NCI-H748 (cell line): ENCODE data around the gene WDR88.
A peak's percentile ranks its signal among the peaks of the same experiment; 100 is the strongest.
"Not testable (repeated sequence)": the region's sequence is repeated elsewhere in the genome, so short reads cannot be mapped to it uniquely, and the experiment has no call there.

Experiments used
- DNase-seq: peaks from one replicate; lab custom pipeline; 2025; ENCODE audit not compliant: unreplicated experiment; lab: John Stamatoyannopoulos, UW

WDR88 gene

GRCh38 chr19:33167438-33167837 lies 35.5 kb downstream of the WDR88 start:
- no peak for DNase-seq

DNA sequence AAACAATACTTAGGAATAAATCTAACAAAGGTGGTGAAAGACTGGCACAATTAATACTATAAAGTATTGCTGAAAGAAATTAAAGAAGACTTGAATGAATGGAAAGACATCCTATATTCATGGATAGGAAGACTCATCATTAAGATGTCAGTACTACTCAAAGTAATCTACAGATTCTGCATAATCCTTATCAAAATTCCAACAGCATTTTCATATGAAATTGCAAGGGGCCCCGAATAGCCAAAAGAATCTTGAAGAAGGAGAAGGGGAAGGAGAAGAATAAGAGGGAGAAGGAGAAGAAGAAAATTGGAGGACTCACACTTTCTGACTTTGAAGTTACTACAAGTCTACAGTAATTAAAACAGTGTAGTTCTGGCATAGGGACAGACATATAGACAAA lies 36.6 kb downstream of the WDR88 start:
- no peak for DNase-seq

DNA sequence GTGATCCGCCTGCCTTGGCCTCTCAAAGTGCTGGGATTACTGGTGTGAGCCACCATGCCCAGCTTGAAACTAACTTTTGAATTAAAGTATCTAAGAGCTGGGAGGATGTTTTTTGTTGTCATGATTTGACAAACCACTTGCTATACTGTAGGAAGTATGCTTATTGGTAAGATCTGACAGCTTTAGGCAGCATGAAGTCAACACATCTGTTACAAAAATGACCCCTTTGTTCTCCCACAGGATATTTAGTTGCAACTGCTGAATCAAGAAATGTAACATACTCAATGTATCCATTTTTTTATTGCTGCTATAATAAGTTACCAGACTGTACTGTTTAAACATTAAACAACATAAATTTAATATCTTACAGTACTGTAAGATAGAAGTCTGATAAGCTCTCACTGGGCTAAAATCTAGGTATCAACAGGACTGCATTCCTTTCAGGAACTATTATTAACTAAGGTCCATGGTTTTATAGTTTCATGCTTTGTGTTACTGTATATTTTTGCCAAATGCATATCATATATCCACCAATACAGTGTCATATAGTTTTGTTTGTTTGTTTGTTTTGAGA lies 39.4 kb downstream of the WDR88 start:
- DNase-seq: no peak

DNA sequence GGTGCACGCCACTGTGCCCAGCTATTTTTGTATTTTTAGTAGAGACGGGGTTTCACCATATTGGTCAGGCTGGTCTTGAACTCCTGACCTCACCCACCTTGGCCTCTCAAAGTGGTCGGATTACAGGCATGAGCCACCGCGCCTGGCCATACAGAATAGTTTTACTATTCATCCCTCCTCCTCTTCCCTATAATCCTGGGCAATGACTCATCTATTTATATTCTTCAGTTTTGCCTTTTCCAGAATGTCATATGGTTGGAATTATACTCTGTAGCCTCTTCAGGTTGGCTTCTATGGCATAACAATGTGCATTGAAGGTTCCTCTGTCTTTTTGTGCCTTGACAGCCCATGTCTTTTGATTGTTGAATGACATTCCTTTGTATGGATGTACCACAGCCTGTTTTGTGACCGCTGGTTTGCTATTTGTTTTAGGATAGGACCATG lies 40.0 kb downstream of the WDR88 start:
- no peak for DNase-seq

GRCh38 chr19:33174186-33174585 lies 42.3 kb downstream of the WDR88 start:
- no peak for DNase-seq

DNA sequence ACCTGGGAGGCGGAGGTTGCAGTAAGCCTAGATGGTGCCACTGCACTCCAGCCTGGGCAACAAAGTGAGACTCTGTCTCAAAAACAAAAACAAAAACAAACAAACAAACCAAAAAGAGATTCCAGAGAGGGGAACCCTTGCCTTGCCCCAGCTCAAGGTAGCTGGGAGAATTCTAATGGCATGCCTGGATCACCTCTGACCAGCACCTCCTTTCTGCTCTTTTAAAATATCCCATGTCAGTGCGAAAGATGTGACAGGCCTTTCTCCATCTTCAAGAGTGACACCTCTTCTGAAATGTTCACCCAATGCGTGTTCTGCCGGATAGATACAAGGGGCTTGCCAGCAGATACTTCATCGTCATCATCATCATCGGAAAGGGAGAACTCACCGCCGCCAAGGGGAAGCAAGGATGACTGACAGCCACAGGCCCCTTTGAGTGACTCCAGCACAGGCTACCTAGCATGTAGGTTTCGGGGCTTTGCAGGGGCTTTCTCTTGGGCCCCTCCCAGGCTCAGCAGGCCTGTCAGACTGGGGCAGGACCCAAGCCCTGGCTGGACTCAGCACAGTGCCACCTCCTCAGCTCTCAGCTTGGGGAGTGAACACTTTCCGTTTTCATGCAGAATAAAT lies 43.4 kb downstream of the WDR88 start:
- no peak for DNase-seq

DNA sequence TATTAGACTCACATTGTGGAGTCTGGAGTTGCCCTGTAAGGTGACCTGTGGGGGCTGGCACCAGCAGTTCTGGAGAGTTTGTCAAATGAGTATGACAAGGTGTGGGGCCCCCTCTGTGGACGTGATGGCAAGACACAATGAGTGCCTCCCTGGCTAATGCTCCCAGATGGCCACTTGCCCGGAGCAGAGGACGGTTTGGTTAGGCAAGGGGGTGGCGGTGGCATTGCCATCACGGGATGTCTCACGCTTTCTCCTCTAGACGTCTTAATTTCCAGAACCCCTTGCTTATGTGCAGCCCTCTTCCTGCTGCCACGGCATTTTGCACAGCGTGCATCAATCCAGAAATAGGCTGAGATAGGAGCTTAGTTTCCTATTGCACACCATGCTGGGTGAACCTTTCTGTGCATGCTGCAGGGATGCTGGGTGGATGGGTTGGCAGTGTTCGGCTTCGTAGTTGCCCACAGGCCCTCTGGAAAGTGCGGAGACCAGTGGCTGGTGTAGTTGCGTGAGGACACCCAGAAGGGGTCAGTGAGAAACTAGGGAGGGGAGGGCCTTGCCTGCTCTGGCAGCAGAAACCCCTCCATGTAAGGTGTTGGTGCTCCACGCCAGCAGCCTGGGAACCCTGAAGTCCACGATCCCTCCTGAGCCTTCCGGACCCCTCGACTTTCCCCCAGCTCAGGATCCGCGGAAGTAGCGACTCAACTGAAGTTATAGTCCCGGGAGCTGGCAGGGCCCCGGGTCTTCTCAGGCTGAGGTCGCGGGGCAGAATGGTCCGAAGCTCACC lies 44.2 kb downstream of the WDR88 start:
- peak; percentile 72 for DNase-seq

DNA sequence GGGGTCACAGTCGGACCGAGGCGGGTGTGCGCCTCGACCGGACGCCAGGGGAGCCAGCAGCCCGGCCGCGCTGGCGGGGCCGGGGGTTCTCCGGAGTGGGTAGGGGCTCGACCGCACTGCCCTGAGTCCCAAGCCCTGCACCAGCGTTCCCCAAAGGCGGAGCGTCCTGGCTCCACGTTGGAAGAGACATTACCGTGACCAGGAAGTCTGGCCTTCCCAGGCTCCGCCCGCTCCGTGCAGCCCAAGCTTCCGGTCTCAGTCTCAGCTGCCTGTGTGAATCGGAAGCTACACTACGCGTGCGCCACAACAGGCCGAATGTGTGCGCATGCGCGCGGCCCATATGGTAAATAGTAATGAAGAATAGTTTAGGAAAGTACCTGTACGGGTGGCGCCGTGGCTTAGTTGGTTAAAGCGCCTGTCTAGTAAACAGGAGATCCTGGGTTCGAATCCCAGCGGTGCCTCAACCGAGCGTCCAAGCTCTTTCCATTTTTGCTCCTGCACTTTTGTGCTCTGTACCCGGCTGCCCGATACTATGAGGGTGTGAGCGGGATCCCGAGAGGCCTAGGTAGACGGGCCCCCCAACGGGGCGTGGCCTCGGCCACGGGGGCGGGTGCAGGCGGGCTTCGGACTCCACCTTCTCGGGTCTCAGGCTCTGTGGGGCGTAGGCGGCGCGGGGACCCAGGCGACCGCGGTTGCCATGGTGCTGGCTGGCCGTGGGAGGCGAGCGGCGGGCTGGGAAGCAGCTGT lies 44.9 kb downstream of the WDR88 start:
- peak; percentile 100 for DNase-seq

- DNase-seq: peak; percentile 85
Measured at GRCh38 chr19:33177417-33177979, 45.6 kb downstream of the WDR88 start.

DNA sequence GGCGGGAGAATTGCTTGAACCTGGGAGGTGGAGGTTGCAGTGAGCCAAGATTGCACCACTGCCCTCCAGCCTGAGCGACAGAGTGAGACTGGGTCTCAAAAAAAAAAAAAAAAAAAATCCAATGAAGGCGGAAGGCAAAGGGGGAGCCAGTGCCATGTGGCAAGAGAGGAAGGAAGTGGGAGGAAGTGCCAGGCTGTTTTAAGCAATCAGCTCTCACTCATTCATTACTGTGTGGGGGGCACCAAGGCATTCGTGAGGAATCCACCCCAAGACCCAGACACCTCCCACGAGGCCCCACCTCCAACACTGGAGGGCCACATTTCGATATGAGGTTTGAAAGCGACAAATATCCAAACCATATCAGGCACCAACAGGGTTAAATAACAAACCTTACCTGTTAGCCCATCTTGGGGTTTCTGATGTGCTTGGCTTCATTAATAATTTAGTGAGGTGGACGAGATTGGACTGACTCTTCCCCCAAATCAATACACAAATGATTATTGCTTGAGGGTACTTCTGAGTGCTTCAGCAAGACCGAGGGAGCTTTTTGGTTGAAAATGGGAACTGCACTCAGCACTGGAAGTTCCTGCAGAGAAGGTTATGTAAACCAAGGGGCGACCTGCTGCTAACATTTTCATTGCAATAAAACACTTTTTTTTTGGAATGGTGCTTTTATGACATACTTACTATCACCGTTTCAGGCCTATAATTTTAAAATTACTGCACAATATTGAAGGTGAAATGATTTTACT lies 54.7 kb downstream of the WDR88 start:
- DNase-seq: no peak

DNA sequence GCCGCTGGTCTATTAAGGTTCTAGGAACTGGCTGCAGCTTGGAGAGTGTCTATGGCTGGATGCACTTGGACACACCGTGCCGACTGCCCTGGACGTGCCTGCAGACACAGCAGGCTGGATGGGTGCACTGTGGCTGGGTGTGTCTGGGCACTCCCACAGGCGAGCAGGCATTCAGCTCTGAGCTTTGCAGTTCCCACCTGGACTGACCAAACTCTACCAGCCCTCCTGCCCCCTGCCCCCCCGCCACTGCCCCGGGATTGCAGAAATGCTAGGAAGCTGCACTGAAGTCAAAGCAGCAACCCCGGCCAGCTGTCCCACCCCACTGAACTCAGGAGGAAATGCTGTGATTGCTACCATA lies 55.2 kb downstream of the WDR88 start:
- no peak for DNase-seq

DNA sequence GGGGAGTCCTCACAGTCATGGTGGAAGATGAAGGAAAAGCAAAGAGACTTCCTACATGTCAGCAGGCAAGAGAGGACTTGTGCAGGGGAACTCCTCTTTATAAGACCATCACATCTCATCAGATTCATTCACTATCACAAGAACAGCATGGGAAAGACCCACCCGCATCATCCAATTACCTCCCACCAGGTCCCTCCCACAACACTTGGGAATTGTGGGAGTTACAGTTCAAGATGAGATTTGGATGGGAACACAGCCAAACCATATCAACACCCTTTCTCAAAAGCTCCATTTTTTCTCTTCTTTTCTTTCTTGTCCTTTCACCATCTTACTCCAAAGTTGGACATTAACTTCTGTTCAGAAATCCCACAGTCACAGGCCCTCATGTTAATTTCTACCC lies 57.5 kb downstream of the WDR88 start:
- no peak for DNase-seq

GRCh38 chr19:33191092-33191491 lies 59.2 kb downstream of the WDR88 start:
- not testable (repeated sequence) for DNase-seq

- DNase-seq: no peak
Measured at GRCh38 chr19:33191501-33191900, 59.6 kb downstream of the WDR88 start.

- DNase-seq: peak; percentile 30
Measured at GRCh38 chr19:33192010-33192409, 60.1 kb downstream of the WDR88 start.

DNA sequence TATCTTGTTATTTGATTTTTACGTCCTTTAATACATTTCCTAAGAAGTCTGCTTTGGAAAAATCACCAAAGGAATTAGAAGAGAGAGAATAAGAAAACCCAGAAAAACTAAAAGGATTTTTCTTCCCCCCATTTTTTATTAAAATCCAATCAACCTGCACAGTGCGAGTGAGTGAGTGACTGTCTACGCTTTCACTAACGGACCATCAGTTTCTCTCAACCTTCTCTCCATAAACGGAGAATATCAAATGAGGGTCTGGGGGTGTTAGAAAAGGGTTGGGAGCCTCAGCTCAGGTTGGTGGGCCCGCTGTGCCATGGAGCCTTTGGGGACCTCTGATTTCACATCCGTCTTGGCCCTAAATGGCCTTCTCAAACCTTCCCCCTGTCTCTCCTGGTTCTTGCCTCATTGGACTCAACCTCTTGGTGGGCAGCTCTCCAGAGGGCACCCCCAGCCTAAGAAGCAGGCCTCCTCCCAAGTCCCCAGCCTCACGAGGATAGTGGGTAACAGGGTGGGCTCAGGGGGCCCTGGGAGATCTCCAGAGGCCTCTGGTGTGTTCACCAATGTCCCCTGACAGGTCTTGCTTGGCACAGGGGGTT lies 61.5 kb downstream of the WDR88 start:
- DNase-seq: no peak

DNA sequence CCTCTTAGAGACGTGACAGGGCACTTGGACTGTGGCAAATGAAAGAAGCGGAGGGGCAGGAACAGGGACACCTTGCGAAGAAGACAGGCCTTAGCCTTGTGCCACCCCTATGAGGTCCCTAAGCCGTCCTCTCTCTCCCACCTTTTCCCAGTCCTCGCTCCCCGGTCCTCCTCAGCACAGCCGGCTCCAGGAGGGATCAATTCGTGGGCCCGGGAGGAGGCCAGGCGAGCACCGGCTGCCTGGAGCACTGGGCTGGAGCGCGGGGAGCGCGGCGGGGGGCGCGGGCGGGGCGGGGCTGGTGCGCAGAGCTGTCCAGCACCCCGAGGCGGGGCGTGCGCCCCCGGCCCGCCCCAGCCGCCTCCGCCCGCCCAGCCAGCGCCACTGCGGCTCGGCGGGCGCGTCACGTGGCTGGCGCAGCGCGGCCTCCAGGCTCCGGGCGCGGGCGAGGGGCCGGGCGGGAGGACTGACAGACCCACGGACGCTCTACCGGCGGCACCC lies 62.0 kb downstream of the WDR88 start, which contains the start of gene LRP3:
TSS of gene LRP3 (plus strand) at position 466 of the 498 bp plus-strand sequence. CDS start 456 bp downstream, outside the sequence.
- DNase-seq: peak; percentile 77

DNA sequence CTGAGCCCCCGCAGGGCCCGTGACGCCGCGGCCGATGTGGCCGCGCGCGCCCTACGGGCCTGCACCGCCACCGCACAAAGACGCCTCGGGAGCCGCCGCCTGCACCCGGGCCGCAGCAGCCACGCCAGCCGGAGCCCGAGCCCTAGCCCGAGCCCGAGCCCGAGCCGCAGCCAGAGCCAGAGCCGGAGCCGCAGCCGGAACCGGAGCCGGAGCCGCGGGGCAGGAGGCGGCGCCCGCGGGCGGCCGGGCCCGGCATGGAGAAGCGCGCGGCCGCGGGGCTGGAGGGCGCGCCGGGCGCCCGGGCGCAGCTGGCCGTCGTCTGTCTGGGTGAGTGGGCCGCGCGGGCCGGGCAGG lies 62.6 kb downstream of the WDR88 start:
- no peak for DNase-seq

DNA sequence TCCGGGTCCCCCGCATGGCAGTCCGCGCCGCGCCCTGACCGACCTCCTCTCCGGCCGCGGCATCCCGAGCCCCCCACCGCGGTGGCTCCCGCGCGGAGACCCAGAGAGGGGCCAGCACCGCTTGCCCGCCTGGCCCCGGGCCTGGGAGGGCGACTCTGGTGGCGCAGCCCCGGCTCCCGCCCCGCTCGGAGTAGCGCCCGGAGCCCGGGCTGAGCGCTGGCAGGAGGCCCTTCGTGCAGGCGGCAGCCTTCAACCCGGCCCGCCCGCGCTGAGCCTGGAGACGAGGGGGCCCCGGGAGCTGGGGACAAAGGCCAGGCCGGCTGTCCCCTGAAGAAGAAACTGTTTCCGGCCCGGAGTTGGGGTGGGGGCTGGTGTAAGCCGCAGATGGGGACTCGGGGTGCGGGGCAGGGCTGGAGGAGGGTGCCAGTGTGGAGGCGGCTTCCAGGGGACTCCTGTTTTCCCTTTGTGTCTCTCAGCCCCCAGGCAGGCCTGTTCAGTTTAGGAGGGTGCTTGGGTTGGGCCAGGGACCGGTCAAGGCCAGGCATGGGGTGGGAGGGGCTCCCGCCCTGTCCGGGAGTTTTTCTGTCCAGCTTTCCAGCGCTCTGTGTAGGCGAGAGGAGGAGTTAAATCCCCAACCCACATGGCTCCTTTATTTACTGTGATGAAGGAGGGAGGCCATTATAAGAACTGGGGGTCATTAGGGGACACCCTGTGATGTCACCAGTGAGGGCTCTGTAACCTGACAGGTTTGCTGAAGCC lies 63.2 kb downstream of the WDR88 start:
- peak; percentile 58 for DNase-seq
